Keratinocyte (primary cell): Measurements from ENCODE around the gene PLCG2.

Experiments used
- CTCF ChIP-seq, 3 experiments: IDR thresholded peaks in 1 of 3; conservative IDR thresholded peaks in 1 of 3; optimal IDR thresholded peaks in 1 of 3; 2 replicates in 2 of 3; 3 replicates in 1 of 3; pipeline versions ENCODE3 to v1.5.1; 2011; ENCODE audit warnings: low read length in 3 of 3, mild to moderate bottlenecking in 3 of 3, moderate library complexity in 2 of 3, control low read depth in 1 of 3, inconsistent platforms in 1 of 3; ENCODE audit not compliant: insufficient read depth in 2 of 3; ENCODE audit errors: extremely low read depth in 1 of 3
- EZH2 ChIP-seq: IDR thresholded peaks from one replicate; pipeline ENCODE4 v1.6.1; 2012; ENCODE audit warnings: inconsistent platforms, mild to moderate bottlenecking, low read length, moderate library complexity

DNA sequence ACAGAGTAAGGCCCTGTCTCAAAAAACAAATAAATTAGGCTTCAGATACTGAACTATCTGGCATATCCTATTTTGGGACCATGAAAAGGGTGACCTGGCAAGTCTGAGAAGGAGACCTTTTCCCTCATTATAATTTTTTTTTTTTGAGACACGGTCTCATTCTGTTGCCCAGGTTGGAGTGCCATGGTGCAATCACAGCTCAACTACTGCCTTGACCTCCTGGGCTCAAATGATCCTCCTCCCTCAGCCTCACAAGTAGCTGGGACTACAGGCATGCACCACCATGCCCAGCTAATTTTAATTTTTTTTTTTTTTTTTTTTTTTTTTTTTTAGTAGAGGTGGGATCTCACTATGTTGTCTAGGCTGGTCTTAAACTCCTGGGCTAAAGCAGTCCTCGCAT is 37.3 kb downstream of the PLCG2 start:
- TF ChIP-seq EZH2 = no peak
- no peak for TF ChIP-seq CTCF (optimal IDR thresholded peaks at IDR 0.05 in 1 of 3, IDR thresholded peaks at IDR 0.05 in 1 of 3, conservative IDR thresholded peaks at IDR 0.05 in 1 of 3; ENCODE audit: extremely low read depth in 1 of 3, insufficient read depth in 2 of 3, low read length in 3 of 3)
